Measurements from ENCODE around the gene ASCL2.
"Not testable (repeated sequence)": the region's sequence is repeated elsewhere in the genome, so short reads cannot be mapped to it uniquely, and the experiment has no call there.

Gene ASCL2

DNA sequence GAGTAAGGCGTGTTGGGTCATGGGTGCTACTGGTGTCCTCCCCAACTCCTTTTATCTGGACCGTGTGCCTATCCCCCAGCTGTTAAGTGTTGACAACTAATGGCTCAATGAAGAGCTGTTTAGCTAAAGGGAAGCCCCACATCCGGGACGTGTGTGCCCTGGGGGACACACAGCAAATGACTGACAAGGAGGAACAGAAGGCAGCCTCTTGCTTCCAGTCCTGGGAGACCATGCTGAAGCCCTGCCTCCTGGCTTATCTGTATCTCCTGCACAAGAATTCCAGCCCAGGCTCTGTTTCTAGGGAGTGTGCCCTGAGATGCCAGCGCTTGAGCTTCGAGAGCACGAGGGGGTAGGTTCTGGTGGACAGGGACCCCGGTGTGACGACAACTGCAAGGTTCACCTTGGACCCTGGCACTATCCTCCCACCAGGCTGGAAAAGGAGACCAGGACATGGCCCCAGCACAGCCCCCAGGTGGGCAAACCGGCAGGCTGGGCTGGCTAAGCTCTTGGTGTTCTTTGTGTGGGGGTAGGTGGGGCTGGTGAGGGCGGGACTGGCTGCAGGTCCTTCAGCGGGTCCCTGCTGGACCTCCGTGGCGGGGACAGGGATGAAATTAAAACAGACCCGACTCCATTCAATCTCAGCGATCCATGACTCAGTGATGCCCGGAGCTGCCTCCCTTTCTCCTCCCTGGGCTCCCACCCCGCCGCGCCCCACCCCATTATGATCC is 21.0 kb downstream of the ASCL2 start:
- no peak overlapping the region for H3K4me3 ChIP-seq (replicated peaks; ENCODE audit: low read depth, low read length)
- TF ChIP-seq, protein P1, sequence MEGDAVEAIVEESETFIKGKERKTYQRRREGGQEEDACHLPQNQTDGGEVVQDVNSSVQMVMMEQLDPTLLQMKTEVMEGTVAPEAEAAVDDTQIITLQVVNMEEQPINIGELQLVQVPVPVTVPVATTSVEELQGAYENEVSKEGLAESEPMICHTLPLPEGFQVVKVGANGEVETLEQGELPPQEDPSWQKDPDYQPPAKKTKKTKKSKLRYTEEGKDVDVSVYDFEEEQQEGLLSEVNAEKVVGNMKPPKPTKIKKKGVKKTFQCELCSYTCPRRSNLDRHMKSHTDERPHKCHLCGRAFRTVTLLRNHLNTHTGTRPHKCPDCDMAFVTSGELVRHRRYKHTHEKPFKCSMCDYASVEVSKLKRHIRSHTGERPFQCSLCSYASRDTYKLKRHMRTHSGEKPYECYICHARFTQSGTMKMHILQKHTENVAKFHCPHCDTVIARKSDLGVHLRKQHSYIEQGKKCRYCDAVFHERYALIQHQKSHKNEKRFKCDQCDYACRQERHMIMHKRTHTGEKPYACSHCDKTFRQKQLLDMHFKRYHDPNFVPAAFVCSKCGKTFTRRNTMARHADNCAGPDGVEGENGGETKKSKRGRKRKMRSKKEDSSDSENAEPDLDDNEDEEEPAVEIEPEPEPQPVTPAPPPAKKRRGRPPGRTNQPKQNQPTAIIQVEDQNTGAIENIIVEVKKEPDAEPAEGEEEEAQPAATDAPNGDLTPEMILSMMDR (IDR thresholded peaks at IDR 0.05; ENCODE audit: low read depth, low read length, missing control alignments), result no peak
- no peak for DNase-seq (ENCODE audit: extremely low read depth, low read depth)

DNA sequence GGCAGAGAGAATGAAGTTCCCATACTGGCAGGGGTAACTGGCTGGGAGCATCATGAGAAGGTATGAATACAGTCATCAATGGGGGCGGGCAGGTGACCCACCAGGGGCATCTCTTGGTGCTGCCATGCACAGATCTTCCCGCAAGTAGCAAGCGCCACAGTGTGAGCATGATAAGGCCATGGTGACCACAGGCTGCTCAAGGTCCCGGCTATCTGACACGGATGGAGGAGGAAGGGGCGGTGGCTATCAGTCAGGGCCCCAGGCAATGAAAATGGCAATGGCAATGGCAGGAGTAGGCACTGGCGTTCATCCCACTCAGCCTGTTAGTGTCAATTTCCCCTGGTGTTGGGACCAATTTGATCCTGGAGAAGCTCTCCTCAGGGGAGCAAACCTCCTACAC is 21.6 kb downstream of the ASCL2 start:
- TF ChIP-seq, protein P1 (IDR thresholded peaks at IDR 0.05; ENCODE audit: low read depth, low read length, missing control alignments), result no peak
- no peak for DNase-seq (ENCODE audit: extremely low read depth, low read depth)
- H3K4me3 ChIP-seq (replicated peaks; ENCODE audit: low read depth, low read length), result no peak overlapping the region

DNA sequence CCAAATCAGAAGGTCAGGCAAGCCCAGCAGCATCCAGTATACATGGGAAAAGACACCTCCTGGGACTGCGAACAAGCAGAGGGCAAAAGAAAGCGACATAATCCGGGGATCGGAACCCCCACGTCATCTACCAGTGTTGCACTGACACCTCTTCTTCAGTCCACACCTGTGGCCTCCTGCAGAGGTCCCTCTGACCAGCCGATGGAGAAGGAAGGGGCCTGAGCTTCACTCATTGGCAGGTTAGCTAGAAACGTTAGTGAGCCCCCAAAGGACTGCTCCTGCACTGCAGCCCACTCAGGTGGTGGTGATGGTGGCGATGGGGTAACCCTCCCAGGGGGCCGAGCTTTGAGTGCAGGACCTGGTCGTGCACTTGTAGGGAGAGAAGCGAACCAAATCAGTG is 22.1 kb downstream of the ASCL2 start:
- DNase-seq (ENCODE audit: extremely low read depth, low read depth), result no peak
- TF ChIP-seq, protein P1 (IDR thresholded peaks at IDR 0.05; ENCODE audit: low read depth, low read length, missing control alignments), result no peak
- no peak overlapping the region for H3K4me3 ChIP-seq (replicated peaks; ENCODE audit: low read depth, low read length)

DNA sequence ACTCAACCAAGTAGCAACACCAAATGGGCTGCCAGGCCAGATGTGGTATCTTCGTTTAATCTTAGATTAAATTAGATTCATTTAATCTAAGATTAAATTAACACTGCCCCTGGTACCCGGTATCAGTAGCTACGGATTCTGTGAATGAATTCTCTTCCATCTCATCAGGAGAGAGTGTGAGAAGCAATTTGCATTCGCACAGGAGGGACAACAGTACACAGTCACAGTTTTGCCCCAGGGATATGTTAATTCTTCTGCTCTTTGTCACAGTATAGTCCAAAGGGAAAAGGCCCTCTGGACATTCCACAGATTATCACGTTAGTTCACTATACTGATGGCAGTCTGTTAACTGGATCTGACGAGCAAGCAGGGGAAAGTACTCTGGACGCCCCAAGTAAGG is 22.9 kb downstream of the ASCL2 start:
- TF ChIP-seq, protein P1 (IDR thresholded peaks at IDR 0.05; ENCODE audit: low read depth, low read length, missing control alignments), result no peak
- H3K4me3 ChIP-seq (replicated peaks; ENCODE audit: low read depth, low read length), result no peak overlapping the region
- no peak for DNase-seq (ENCODE audit: extremely low read depth, low read depth)

DNA sequence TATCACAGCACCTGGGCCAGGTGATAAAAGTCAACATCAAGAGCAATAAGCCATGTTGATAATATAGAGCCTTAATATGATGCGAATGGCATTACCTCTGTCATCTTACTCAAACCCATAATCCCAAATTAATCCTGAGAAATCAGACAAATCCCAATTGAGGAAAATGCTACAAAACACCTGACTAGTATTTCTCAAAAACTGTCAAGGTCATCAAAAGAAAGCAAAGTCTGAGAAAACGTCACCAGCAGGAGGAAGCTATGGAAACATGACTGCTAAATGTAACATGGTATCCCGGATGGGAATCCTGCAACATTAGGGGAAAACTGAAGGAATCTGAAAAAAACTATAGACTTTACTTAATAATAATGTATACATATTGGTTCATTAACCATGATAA is 29.6 kb downstream of the ASCL2 start:
- TF ChIP-seq, protein P1 (IDR thresholded peaks at IDR 0.05; ENCODE audit: low read depth, low read length, missing control alignments), result no peak
- DNase-seq (ENCODE audit: extremely low read depth, low read depth), result no peak
- H3K4me3 ChIP-seq (replicated peaks; ENCODE audit: low read depth, low read length), result no peak overlapping the region

DNA sequence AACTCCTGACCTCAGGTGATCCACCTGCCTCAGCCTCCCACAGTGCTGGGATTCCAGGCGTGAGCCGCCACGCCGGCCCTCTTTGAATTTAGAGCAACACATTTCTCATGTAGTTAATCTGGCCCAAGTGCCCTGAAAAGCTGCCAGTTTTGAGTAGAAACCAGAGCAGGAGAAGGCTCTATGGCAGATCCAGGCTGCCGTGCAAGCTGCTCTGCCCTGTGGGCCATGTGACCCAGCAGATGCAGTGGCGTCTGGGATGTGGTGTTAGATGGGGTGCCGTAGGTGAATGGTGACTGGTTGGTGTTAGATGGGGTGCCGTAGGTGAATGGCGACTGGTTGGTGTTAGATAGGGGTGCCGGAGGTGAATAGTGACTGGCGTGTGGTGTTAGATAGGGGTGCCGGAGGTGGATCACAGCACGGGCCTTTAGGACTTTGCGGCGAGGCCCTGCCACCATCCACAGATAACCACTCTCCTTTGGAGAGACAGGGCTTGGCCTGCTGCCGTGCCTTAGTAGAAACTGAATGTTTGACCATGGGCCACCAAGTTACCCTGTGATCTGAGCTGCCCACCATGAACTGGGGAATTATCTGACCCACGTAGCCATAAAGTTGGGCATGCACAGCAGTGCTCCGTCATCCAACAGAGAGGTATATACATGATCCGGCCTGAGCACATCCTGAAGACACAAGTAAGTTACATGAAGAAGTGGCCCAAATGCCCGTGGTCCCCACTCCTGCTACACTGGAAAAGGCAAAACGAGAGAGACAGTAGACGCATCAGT is 32.7 kb downstream of the ASCL2 start:
- H3K4me3 ChIP-seq (replicated peaks; ENCODE audit: low read depth, low read length), result no peak overlapping the region

DNA sequence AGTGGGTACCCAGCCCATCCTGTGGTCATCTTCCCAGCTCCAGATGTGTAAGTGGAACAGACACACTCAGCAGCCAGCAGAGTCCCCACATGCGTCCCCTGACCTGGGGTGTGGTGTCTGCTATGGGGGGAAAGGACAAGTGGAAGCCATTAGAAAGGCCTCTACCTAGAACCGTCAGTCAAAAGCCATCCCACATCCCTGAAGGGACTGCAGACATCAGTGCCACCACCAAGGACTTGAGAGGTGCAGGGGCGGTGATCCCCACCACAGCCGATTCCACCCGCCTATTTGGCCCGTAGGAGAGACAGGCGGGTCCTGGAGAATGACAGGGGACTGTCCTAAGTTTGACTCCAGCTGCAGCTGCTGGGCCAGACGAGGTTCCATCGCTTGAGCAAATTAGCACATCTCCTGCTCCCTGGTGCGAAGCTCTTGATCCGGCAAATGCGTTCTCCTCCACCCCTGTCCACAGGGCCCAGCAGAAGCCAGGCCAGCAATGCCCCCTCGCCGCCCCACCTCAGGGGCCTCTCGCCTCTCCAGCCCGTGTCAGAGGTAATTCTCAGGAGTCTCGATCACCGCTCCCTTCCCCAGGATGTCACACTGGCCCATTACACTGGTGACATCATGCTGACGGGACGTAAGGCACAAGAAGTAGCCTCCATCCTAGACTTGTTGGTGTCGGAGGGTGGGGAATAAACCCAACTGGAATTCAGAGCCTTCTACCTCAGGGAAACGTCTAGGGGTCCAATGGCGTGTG is 33.8 kb downstream of the ASCL2 start:
- DNase-seq (ENCODE audit: extremely low read depth, low read depth), result not testable (repeated sequence)

More for the DNA sequence above, 32.7 kb downstream of the ASCL2 start:
- DNase-seq (ENCODE audit: extremely low read depth, low read depth), result no peak
- TF ChIP-seq, protein P1 (IDR thresholded peaks at IDR 0.05; ENCODE audit: low read depth, low read length, missing control alignments), result no peak

More for the DNA sequence above, 33.8 kb downstream of the ASCL2 start:
- H3K4me3 ChIP-seq (replicated peaks; ENCODE audit: low read depth, low read length), result not testable (repeated sequence)

Data from HFF-Myc (cell line).